Measurements from ENCODE around the gene ABCD1. TPM values are rescaled to one million over a fixed set of nuclear protein-coding genes. Genes with fewer than 3 reads are reported as not detected.
"Not testable (repeated sequence)": the region's sequence is repeated elsewhere in the genome, so short reads cannot be mapped to it uniquely, and the experiment has no call there.

ABCD1 gene
- total RNA-seq, 1 donor from 2014 or later = 19.5 TPM

- no peak for DNase-seq (ENCODE audit: low spot score)
- no peak for TF ChIP-seq CTCF (IDR thresholded peaks at IDR 0.05; ENCODE audit: unreplicated experiment)
- no peaks in the 10 kb centered on the region for H3K9me3 Mint-ChIP-seq (ENCODE audit: unreplicated experiment)
- H3K27ac Mint-ChIP-seq (ENCODE audit: unreplicated experiment) = no peak overlapping the region
- peaks cover 1% of the 10 kb centered on the region for H3K36me3 Mint-ChIP-seq (ENCODE audit: low read depth, unreplicated experiment)
- no peaks in the 10 kb centered on the region for H3K27me3 Mint-ChIP-seq (ENCODE audit: unreplicated experiment)
- no peaks in the 10 kb centered on the region for H3K4me1 Mint-ChIP-seq (ENCODE audit: unreplicated experiment)
- no peak overlapping the region for H3K4me3 Mint-ChIP-seq (ENCODE audit: unreplicated experiment)
Measured at GRCh38 chrX:153692003-153692402, 32.7 kb upstream of the ABCD1 start.

GRCh38 chrX:153692611-153693156 is 32.0 kb upstream of the ABCD1 start:
- Mint-ChIP-seq H3K4me3 (ENCODE audit: unreplicated experiment) (no peak overlapping the region), H3K36me3 (ENCODE audit: low read depth, unreplicated experiment) (peaks cover 8% of the 10 kb centered on the region), H3K9me3 (ENCODE audit: unreplicated experiment) (no peaks in the 10 kb centered on the region), H3K4me1 (ENCODE audit: unreplicated experiment) (no peaks in the 10 kb centered on the region), H3K27ac (ENCODE audit: unreplicated experiment) (no peak overlapping the region), H3K27me3 (ENCODE audit: unreplicated experiment) (peaks cover 4% of the 10 kb centered on the region)
- no peak for DNase-seq (ENCODE audit: low spot score)
- TF ChIP-seq CTCF (IDR thresholded peaks at IDR 0.05; ENCODE audit: unreplicated experiment) = no peak

GRCh38 chrX:153693216-153694086 is 31.2 kb upstream of the ABCD1 start:
- H3K27me3 Mint-ChIP-seq (ENCODE audit: unreplicated experiment) = peaks cover 5% of the 10 kb centered on the region
- peaks cover 9% of the 10 kb centered on the region for H3K36me3 Mint-ChIP-seq (ENCODE audit: low read depth, unreplicated experiment)
- H3K9me3 Mint-ChIP-seq (ENCODE audit: unreplicated experiment) = no peaks in the 10 kb centered on the region
- no peak for TF ChIP-seq CTCF (IDR thresholded peaks at IDR 0.05; ENCODE audit: unreplicated experiment)
- no peak for DNase-seq (ENCODE audit: low spot score)
- H3K4me1 Mint-ChIP-seq (ENCODE audit: unreplicated experiment) = no peaks in the 10 kb centered on the region
- no peak overlapping the region for H3K27ac Mint-ChIP-seq (ENCODE audit: unreplicated experiment)
- no peak overlapping the region for H3K4me3 Mint-ChIP-seq (ENCODE audit: unreplicated experiment)

- H3K27ac Mint-ChIP-seq (ENCODE audit: unreplicated experiment); H3K36me3 Mint-ChIP-seq (ENCODE audit: low read depth, unreplicated experiment); DNase-seq (ENCODE audit: low spot score); H3K4me1 Mint-ChIP-seq (ENCODE audit: unreplicated experiment); H3K9me3 Mint-ChIP-seq (ENCODE audit: unreplicated experiment); H3K27me3 Mint-ChIP-seq (ENCODE audit: unreplicated experiment); H3K4me3 Mint-ChIP-seq (ENCODE audit: unreplicated experiment): not testable (repeated sequence)
Measured at GRCh38 chrX:153694256-153694655, 30.4 kb upstream of the ABCD1 start.

GRCh38 chrX:153694687-153695270 is 29.9 kb upstream of the ABCD1 start:
- TF ChIP-seq CTCF (IDR thresholded peaks at IDR 0.05; ENCODE audit: unreplicated experiment) = no peak
- peaks cover 9% of the 10 kb centered on the region for H3K36me3 Mint-ChIP-seq (ENCODE audit: low read depth, unreplicated experiment)
- no peak overlapping the region for H3K27ac Mint-ChIP-seq (ENCODE audit: unreplicated experiment)
- no peak for DNase-seq (ENCODE audit: low spot score)
- no peak overlapping the region for H3K4me3 Mint-ChIP-seq (ENCODE audit: unreplicated experiment)
- H3K4me1 Mint-ChIP-seq (ENCODE audit: unreplicated experiment) = no peaks in the 10 kb centered on the region
- peaks cover 7% of the 10 kb centered on the region for H3K27me3 Mint-ChIP-seq (ENCODE audit: unreplicated experiment)
- no peaks in the 10 kb centered on the region for H3K9me3 Mint-ChIP-seq (ENCODE audit: unreplicated experiment)
